ENCODE data around the gene AJM1. TPM values are rescaled to one million over a fixed set of nuclear protein-coding genes. Genes with fewer than 3 reads are reported as not detected.

The AJM1 gene
- total and polyA plus RNA-seq, 2 of the 8 experiments (the other 6 are each of a cell fraction or from before 2014, with no cell fraction given) = 0.12 to 0.97 TPM

DNA sequence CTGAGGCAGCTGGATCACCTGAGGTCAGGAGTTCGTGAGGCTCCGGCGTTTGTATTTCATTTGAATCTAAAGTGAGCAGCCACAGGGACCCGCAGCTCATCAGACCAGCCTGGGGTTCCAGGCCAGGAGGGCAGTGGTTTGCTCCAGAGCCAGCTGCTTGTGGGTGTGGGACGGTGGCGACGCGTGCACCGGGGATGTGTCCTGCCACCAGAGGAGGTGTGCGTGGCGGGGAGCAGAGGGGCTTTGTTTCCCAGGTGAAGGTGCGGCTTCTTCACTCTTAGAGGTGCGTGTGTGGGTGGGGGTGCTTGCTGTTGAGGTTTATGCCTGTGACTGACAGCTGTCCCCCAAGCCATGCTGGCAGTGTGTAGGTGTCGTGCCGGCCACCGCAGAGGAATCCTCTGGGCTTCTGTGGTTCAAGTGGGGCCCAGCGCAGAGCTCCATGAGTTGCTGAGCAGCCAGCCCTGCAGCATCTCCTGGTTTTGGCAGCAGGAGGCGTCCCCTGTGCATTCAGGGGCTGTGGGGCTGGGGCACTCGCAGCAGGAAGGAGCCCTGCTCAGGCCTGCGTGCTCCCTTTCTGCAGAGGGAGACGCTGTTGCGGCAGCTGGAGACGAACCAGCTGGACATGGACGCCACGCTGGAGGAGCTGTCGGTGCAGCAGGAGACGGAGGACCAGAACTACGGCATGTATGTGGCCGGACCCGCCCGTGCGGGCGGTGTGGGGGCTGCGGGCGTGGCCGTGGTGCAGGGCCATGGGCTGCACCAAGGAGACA lies 6.9 kb upstream of the AJM1 start:
- no peak overlapping the region for H2AFZ ChIP-seq (ENCODE audit: low read length)
- TF ChIP-seq EZH2 (IDR thresholded peaks at IDR 0.05; ENCODE audit: low read depth, low read length, severe bottlenecking) (no peak), FOSL1 (IDR thresholded peaks at IDR 0.05; ENCODE audit: insufficient read depth, low read depth, low read length) (no peak), EP300 (IDR thresholded peaks at IDR 0.05; ENCODE audit: borderline replicate concordance in 1 of 2, low read depth in 2 of 2, low read length in 2 of 2) (no peak), RBBP5 (IDR thresholded peaks at IDR 0.05; ENCODE audit: borderline replicate concordance, low read depth, low read length) (no peak), BACH1 (IDR thresholded peaks at IDR 0.05; ENCODE audit: low read length) (no peak), NANOG (IDR thresholded peaks at IDR 0.05; ENCODE audit: insufficient read depth, low read depth, low read length, poor library complexity, severe bottlenecking) (no peak), PHF8 (conservative IDR thresholded peaks at IDR 0.05; ENCODE audit: low read depth, low read length) (no peak), KDM5A (IDR thresholded peaks at IDR 0.05; ENCODE audit: low read length) (no peak), CHD2 (IDR thresholded peaks at IDR 0.05; ENCODE audit: low read length) (no peak), TAF1 (IDR thresholded peaks at IDR 0.05; ENCODE audit: low read depth, low read length) (no peak), BCL11A (IDR thresholded peaks at IDR 0.05; ENCODE audit: low read depth in 2 of 2, low read length in 2 of 2) (no peak), TEAD4 (IDR thresholded peaks at IDR 0.05; ENCODE audit: low read depth, low read length) (no peak)

More for the DNA sequence above, 6.9 kb upstream of the AJM1 start:
- H3K4me2 ChIP-seq (ENCODE audit: insufficient read depth in 1 of 2, low read depth in 2 of 2, low read length in 2 of 2) = no peak overlapping the region
- H3K23ac ChIP-seq (ENCODE audit: insufficient read length) = no peak overlapping the region
- H3K23me2 ChIP-seq (ENCODE audit: low read depth, low read length) = no peaks in the 10 kb centered on the region
- no peaks in the 10 kb centered on the region for H3K27me3 ChIP-seq (replicated peaks in 1 of 4; ENCODE audit: control insufficient read depth in 3 of 4, extremely low read depth in 1 of 4, insufficient read depth in 3 of 4, low read length in 3 of 4)
- no peak overlapping the region for H2BK15ac ChIP-seq (ENCODE audit: low read length)
- no peak overlapping the region for H3K14ac ChIP-seq (ENCODE audit: insufficient read length)
- H3K36me3 ChIP-seq (ENCODE audit: control insufficient read depth in 2 of 4, insufficient read depth in 4 of 4, low read length in 3 of 4) = peaks cover 5 to 44% (median 18%) of the 10 kb centered on the region in 4 experiments; a peak in 5 of 8 replicates
- no peak overlapping the region for H3K27ac ChIP-seq (ENCODE audit: low read depth, low read length)
- H2BK120ac ChIP-seq (replicated peaks; ENCODE audit: low read depth, low read length) = no peak overlapping the region
- no peak overlapping the region for H4K91ac ChIP-seq (replicated peaks; ENCODE audit: insufficient read length, low read length)
- no peak overlapping the region for H3K4ac ChIP-seq (replicated peaks; ENCODE audit: insufficient read length, low read depth, low read length)
- H4K20me1 ChIP-seq (replicated peaks in 1 of 2; ENCODE audit: control insufficient read depth in 1 of 2, insufficient read depth in 2 of 2, low read length in 2 of 2) = peaks cover 0 to 4% of the 10 kb centered on the region in 2 experiments
- FAIRE-seq (no peak), DNase-seq (ENCODE audit: low read depth in 1 of 2, low spot score in 2 of 2) (no peak)
- H3K4me3 ChIP-seq (ENCODE audit: extremely low read depth in 1 of 4, insufficient read depth in 2 of 4, low read depth in 3 of 4, low read length in 4 of 4) = no peak overlapping the region
- no peak overlapping the region for H4K5ac ChIP-seq (ENCODE audit: insufficient read length, low read depth, low read length)
- no peak overlapping the region for H3K9ac ChIP-seq (replicated peaks in 1 of 4; ENCODE audit: extremely low read depth in 1 of 4, low read depth in 3 of 4, low read length in 3 of 4)
- POLR2A ChIA-PET (ENCODE audit: partially characterized antibody) = interaction anchor here (0.7 to 20.5 kb wide), 7 partner anchors 9 to 31 kb away, joined by 3 to 248 read pairs (median 5); partner anchors contain the start of genes EDF1, MAMDC4 and RABL6
- no peak overlapping the region for H2AK5ac ChIP-seq (ENCODE audit: low read depth, low read length)
- H3K79me1 ChIP-seq (ENCODE audit: low read depth, low read length) = no peaks in the 10 kb centered on the region
- H4K8ac ChIP-seq (ENCODE audit: extremely low read depth, insufficient read depth, low read length) = no peak overlapping the region; the same call in 1 of the 2 replicates
- no peak overlapping the region for H2BK5ac ChIP-seq (ENCODE audit: low read depth, low read length)
- no peaks in the 10 kb centered on the region for H3K9me3 ChIP-seq (ENCODE audit: insufficient read depth in 2 of 2, low read depth in 1 of 2, low read length in 1 of 2)
- no peaks in the 10 kb centered on the region for H3K79me2 ChIP-seq (ENCODE audit: control insufficient read depth in 1 of 2, insufficient read depth in 2 of 2, low read length in 2 of 2)
- H3K4me1 ChIP-seq (replicated peaks in 1 of 4; ENCODE audit: control insufficient read depth in 3 of 4, insufficient read depth in 4 of 4, low read length in 3 of 4) = peaks cover 0 to 4% (median 1%) of the 10 kb centered on the region in 4 experiments; a peak in 3 of 7 replicates
- WGBS, 2 experiments (ENCODE audit: extremely low coverage in 1 of 2, insufficient coverage in 1 of 2, insufficient read length in 1 of 2, insufficient replicate concordance in 2 of 2, low coverage in 1 of 2, low lambda C conversion rate in 2 of 2, missing lambda C conversion rate in 1 of 2) = 92% methylated on average over 36 of the region's 36 CpGs; no CpG with 5 or more reads in 1 of the 2 experiments
- H2BK20ac ChIP-seq (ENCODE audit: low read length) = no peak overlapping the region
- CTCF ChIA-PET (ENCODE audit: partially characterized antibody) = interaction anchor here (0.7 to 9.0 kb wide), 12 partner anchors 7 to 262 kb away, joined by 3 to 55 read pairs (median 4); partner anchors contain the start of gene AJM1
- H3K18ac ChIP-seq (ENCODE audit: extremely low read depth, low read length) = no peak overlapping the region
- H3K56ac ChIP-seq (replicated peaks; ENCODE audit: insufficient read length, low read depth, low read length) = no peak overlapping the region
- no peak overlapping the region for H2BK12ac ChIP-seq (ENCODE audit: low read depth, low read length)

Data from H1 (cell line).